Loucy (cell line): Measurements from ENCODE around the gene DRD4.

Experiments
- H2AFZ ChIP-seq: fragments of 200-600 bp; sonication (generic); 2 replicates; pipeline ENCODE4 v1.6.0; 2016; ENCODE audit warnings: antibody characterized with exemption, mild to moderate bottlenecking, low read length, moderate library complexity
- H3F3A ChIP-seq: fragments of 200-600 bp; 2 replicates; pipeline ENCODE4 v1.6.0; 2016; ENCODE audit warnings: antibody characterized with exemption, low read depth, mild to moderate bottlenecking
- H3K27me3 ChIP-seq: fragments of 200-600 bp; sonication (generic); 2 replicates; pipeline ENCODE4 v1.6.1; 2014; ENCODE audit warnings: low read length, mild to moderate bottlenecking; ENCODE audit not compliant: insufficient read depth, poor library complexity, severe bottlenecking
- H3K36me3 ChIP-seq: fragments of 200-600 bp; sonication (generic); 2 replicates; pipeline ENCODE4 v1.6.1; 2016; ENCODE audit warnings: low read length; ENCODE audit not compliant: insufficient read depth
- H3K4me1 ChIP-seq: fragments of 200-600 bp; sonication (generic); 2 replicates; pipeline ENCODE4 v1.5.1; 2014; ENCODE audit warnings: low read length, mild to moderate bottlenecking; ENCODE audit not compliant: insufficient read depth, poor library complexity, severe bottlenecking
- H3K4me2 ChIP-seq: fragments of 200-600 bp; sonication (generic); 2 replicates; pipeline ENCODE4 v1.6.0; 2014; ENCODE audit warnings: antibody characterized with exemption, low read length, low read depth, mild to moderate bottlenecking; ENCODE audit not compliant: poor library complexity, severe bottlenecking
- H3K4me3 ChIP-seq: fragments of 200-600 bp; sonication (generic); 2 replicates; pipeline ENCODE4 v1.5.1; 2014; ENCODE audit warnings: low read length, mild to moderate bottlenecking, mixed read lengths; ENCODE audit not compliant: poor library complexity, severe bottlenecking
- H3K79me2 ChIP-seq: fragments of 200-600 bp; sonication (generic); 2 replicates; pipeline ENCODE4 v1.6.1; 2014; ENCODE audit warnings: low read length; ENCODE audit not compliant: insufficient read depth
- H3K9ac ChIP-seq: fragments of 200-600 bp; sonication (generic); 2 replicates; pipeline ENCODE4 v1.6.0; 2014; ENCODE audit warnings: mild to moderate bottlenecking, low read depth, low read length, moderate library complexity; ENCODE audit not compliant: poor library complexity, severe bottlenecking
- H3K9me2 ChIP-seq: fragments of 200-600 bp; sonication (generic); replicated peaks from 2 replicates; pipeline ENCODE4 v1.6.1; 2016; ENCODE audit warnings: low read depth, low read length, mixed read lengths
- H3K9me3 ChIP-seq: fragments of 200-600 bp; sonication (generic); 2 replicates; pipeline ENCODE4 v1.6.1; 2014; ENCODE audit warnings: mild to moderate bottlenecking, antibody characterized with exemption, low read length, low read depth; ENCODE audit not compliant: insufficient read depth
- H4K20me1 ChIP-seq: fragments of 200-600 bp; sonication (generic); 2 replicates; pipeline ENCODE4 v1.6.0; 2014; ENCODE audit warnings: antibody characterized with exemption, low read length, mild to moderate bottlenecking; ENCODE audit not compliant: insufficient read depth, poor library complexity, severe bottlenecking
- EZH2phosphoT487 ChIP-seq: fragments of 200-600 bp; IDR thresholded peaks from 2 replicates; pipeline ENCODE4 v1.6.1; 2018; ENCODE audit warnings: antibody characterized with exemption, mild to moderate bottlenecking, moderate library complexity, borderline replicate concordance
- TF ChIP-seq, protein P1 (sequence below): fragments of 200-600 bp; sonication (generic); conservative IDR thresholded peaks from 2 replicates; pipeline ENCODE4 v1.5.1; 2014; ENCODE audit warnings: mild to moderate bottlenecking, antibody characterized with exemption, low read length

DRD4 gene

GRCh38 chr11:660281-660680 is 23.2 kb downstream of the DRD4 start:
- H3K4me3 ChIP-seq: no peak overlapping the region
- no peak overlapping the region for H3K9ac ChIP-seq
- H3K4me2 ChIP-seq: no peak overlapping the region
- H4K20me1 ChIP-seq: no peaks in the 10 kb centered on the region
- peaks cover 42% of the 10 kb centered on the region; the same call in 1 of the 2 replicates for H3K36me3 ChIP-seq
- no peaks in the 10 kb centered on the region for H3K4me1 ChIP-seq
- no peak overlapping the region for H2AFZ ChIP-seq
- no peaks in the 10 kb centered on the region for H3F3A ChIP-seq
- H3K27me3 ChIP-seq: no peaks in the 10 kb centered on the region
- no peaks in the 10 kb centered on the region for H3K9me3 ChIP-seq
- H3K9me2 ChIP-seq: no peaks in the 10 kb centered on the region
- no peaks in the 10 kb centered on the region for H3K79me2 ChIP-seq
- TF ChIP-seq, protein P1, sequence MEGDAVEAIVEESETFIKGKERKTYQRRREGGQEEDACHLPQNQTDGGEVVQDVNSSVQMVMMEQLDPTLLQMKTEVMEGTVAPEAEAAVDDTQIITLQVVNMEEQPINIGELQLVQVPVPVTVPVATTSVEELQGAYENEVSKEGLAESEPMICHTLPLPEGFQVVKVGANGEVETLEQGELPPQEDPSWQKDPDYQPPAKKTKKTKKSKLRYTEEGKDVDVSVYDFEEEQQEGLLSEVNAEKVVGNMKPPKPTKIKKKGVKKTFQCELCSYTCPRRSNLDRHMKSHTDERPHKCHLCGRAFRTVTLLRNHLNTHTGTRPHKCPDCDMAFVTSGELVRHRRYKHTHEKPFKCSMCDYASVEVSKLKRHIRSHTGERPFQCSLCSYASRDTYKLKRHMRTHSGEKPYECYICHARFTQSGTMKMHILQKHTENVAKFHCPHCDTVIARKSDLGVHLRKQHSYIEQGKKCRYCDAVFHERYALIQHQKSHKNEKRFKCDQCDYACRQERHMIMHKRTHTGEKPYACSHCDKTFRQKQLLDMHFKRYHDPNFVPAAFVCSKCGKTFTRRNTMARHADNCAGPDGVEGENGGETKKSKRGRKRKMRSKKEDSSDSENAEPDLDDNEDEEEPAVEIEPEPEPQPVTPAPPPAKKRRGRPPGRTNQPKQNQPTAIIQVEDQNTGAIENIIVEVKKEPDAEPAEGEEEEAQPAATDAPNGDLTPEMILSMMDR: no peak
- TF ChIP-seq EZH2phosphoT487: no peak

DNA sequence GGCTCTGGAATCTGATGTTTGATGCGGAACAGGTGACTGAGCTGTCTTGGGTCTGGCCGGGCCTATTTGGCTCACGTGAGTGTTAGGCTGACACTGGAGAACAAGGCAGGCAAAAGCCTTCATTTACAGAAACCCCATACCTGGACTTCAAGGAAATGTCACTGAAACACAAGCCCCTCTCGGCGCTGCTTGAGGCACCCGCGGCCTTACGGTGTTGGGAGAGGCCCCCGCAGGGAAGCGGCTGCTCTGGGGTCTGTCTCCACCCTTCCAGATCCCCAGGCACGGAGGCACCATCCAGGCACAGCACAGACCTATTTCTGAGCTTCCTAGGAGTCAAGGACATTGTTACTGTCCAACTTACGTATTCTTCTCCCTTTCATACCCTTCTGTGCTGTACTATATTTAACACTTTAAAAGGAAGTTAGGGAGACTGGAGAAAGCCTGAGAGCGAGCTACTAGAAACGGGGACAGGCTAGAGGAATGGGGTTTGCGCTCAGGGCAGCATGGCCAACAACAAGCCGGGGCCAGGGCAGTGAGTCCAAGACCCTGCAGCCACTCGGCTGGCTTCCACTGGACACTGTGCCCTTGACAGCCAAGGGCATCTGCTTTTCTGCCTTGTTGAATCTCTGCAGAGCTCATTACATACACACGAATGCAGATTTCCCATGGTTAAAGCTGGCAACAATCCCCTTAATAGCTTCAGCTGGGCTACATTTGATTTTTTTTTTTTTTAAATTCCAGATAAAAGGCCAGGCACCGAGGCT is 23.8 kb downstream of the DRD4 start:
- no peak overlapping the region for H3K4me2 ChIP-seq

GRCh38 chr11:662689-663274 is 25.7 kb downstream of the DRD4 start:
- H3K36me3 ChIP-seq: peaks cover 39% of the 10 kb centered on the region; the same call in 1 of the 2 replicates
- no peak overlapping the region for H3K4me3 ChIP-seq
- H3K9me3 ChIP-seq: no peaks in the 10 kb centered on the region
- H3K4me1 ChIP-seq: no peaks in the 10 kb centered on the region
- H4K20me1 ChIP-seq: no peaks in the 10 kb centered on the region
- H3K27me3 ChIP-seq: no peaks in the 10 kb centered on the region
- TF ChIP-seq, protein P1: peak; percentile 86
- TF ChIP-seq EZH2phosphoT487: no peak
- no peaks in the 10 kb centered on the region for H3K9me2 ChIP-seq
- H3K79me2 ChIP-seq: no peaks in the 10 kb centered on the region
- H3F3A ChIP-seq: no peaks in the 10 kb centered on the region
- H3K4me2 ChIP-seq: no peak overlapping the region
- H3K9ac ChIP-seq: no peak overlapping the region
- no peak overlapping the region for H2AFZ ChIP-seq

More for the DNA sequence above, 23.8 kb downstream of the DRD4 start:
- H3K4me3 ChIP-seq: no peak overlapping the region
- H3K9me3 ChIP-seq: no peaks in the 10 kb centered on the region
- H3K9me2 ChIP-seq: no peaks in the 10 kb centered on the region
- no peak for TF ChIP-seq EZH2phosphoT487
- TF ChIP-seq, protein P1: no peak
- H3F3A ChIP-seq: no peaks in the 10 kb centered on the region
- H3K9ac ChIP-seq: no peak overlapping the region
- no peaks in the 10 kb centered on the region for H3K27me3 ChIP-seq
- H3K79me2 ChIP-seq: no peaks in the 10 kb centered on the region
- H4K20me1 ChIP-seq: no peaks in the 10 kb centered on the region
- H3K36me3 ChIP-seq: peaks cover 43% of the 10 kb centered on the region; the same call in 1 of the 2 replicates
- no peaks in the 10 kb centered on the region for H3K4me1 ChIP-seq
- no peak overlapping the region for H2AFZ ChIP-seq
